ENCODE data around the gene SLC27A2.

GRCh38 chr15:50238255-50238654, 56.3 kb downstream of the SLC27A2 start:
- TF ChIP-seq GATA2 (IDR thresholded peaks at IDR 0.05; ENCODE audit: low read depth, low read length), result no peak
- TF ChIP-seq GATA3 (IDR thresholded peaks at IDR 0.05; ENCODE audit: low read depth, low read length), result no peak
